Heart right ventricle (tissue), 16 donors: ENCODE measurements around the gene PPP1R27. TPM values are rescaled to one million over a fixed set of nuclear protein-coding genes. Genes with fewer than 3 reads are reported as not detected.

ENCODE experiments used
- ATAC-seq, 8 donors: fragments of 200-7000 bp; cut with Tn5 transposase; one replicate each; pipeline ENCODE4 v1.9.1; 2020; ENCODE audit warnings: mild to moderate bottlenecking in 8 of 8, moderate library complexity in 8 of 8, moderate number of reproducible peaks in 1 of 8
- DNase-seq, 2 donors: peaks; one replicate each; pipeline ENCODE4 v3.0.0-alpha.2; 2020
- H3K27ac ChIP-seq, 10 donors: fragments of 200-600 bp; sonication (generic) in 2 of 10; one replicate each; pipeline versions ENCODE4 v1.5.0 to v1.8.0; 2020 to 2022; ENCODE audit warnings: mild to moderate bottlenecking in 3 of 10
- H3K27me3 ChIP-seq, 7 donors: fragments of 200-600 bp; one replicate each; pipeline ENCODE4 v1.8.0; 2021 to 2022; ENCODE audit warnings: mild to moderate bottlenecking in 2 of 7
- H3K36me3 ChIP-seq, 9 donors: fragments of 200-600 bp; sonication (generic) in 1 of 9; one replicate each; pipeline versions ENCODE4 v1.5.0 to v1.8.0; 2020 to 2022; ENCODE audit warnings: mild to moderate bottlenecking in 2 of 9
- H3K4me1 ChIP-seq, 9 donors: fragments of 200-600 bp; sonication (generic) in 1 of 9; one replicate each; pipeline versions ENCODE4 v1.5.0 to v1.8.0; 2020 to 2022; ENCODE audit warnings: mild to moderate bottlenecking in 4 of 9
- H3K4me3 ChIP-seq, 10 donors: fragments of 200-600 bp; sonication (generic) in 2 of 10; one replicate each; pipeline versions ENCODE4 v1.5.0 to v1.8.0; 2020 to 2022; ENCODE audit warnings: mild to moderate bottlenecking in 7 of 10, moderate library complexity in 2 of 10
- H3K9me3 ChIP-seq, 11 donors: fragments of 200-600 bp in 10 of 11; sonication (generic) in 2 of 11; one replicate each; pipeline versions ENCODE4 v1.5.0 to v1.8.0; 2013 to 2022; ENCODE audit warnings: mild to moderate bottlenecking in 2 of 11, control low read depth in 1 of 11, moderate library complexity in 1 of 11
- CTCF ChIP-seq, 9 donors: fragments of 200-600 bp; sonication (generic) in 2 of 9; IDR thresholded peaks; one replicate each; pipeline versions ENCODE4 v1.5.0 to v1.8.0; 2021 to 2022; ENCODE audit warnings: antibody characterized with exemption in 9 of 9, mild to moderate bottlenecking in 5 of 9, moderate library complexity in 1 of 9
- WGBS, 2 donors: extraction: QIAGEN DNeasy Blood & Tissue Kit; methylation state at CpG; one replicate each; pipeline ENCODE4 v1.1.7; 2013; ENCODE audit warnings: inconsistent platforms in 1 of 2; 5-methylcytosine and 5-hydroxymethylcytosine counted together
- intact Hi-C, 10 donors: fragments of 100-400 bp; cut with DNase I; formaldehyde crosslinking; loops; one replicate each; pipeline versions ENCODE4 v1.11.1 to v1.14.2; 2022
- polyA plus RNA-seq, 2 donors: library from polyadenylated mRNA; stranded (reverse); fragments of 200-250 nt; gene quantifications; one replicate each; pipeline ENCODE4 v1.2.3, GENCODE V29; 2013
- total RNA-seq, 10 donors: library from RNA; stranded (reverse); fragmentation: NEBNext Ultra II Directional in 3 of 10; extraction: Animal tissue kit (Norgen Biotek cat#: 25700) in 3 of 10; gene quantifications; one replicate each; pipeline versions ENCODE4 v1.2.1 to v1.2.4, GENCODE V29; 2021 to 2023
- donor health status: Arrhythmogenic right ventricular cardiomyopathy.
- donor health status: ischemic (EF 13 %, LVEDD 7.1; RV severe dilation, severe dysfunction).
- donor health status: healthy with polysubstance abuse.
- donor health status: DM: no; HTN: yes; CAD: no.
- donor health status: DM: no; HTN: no; CAD: no.
- donor health status: ischemic (EF 25% LVEDD 6.9; RV normal size, moderate dysfunction).
- donor health status: ischemic (EF 25% LVEDD 5.7; RV mildly dilated, moderate dysfunction).
- donor health status: healthy.
- donor health status: DM: yes; HTN: yes; CAD: no.
- donor health status: Ischemic cardiomyopathy.
- donor health status: ischemic (EF 35%, LVEDD 5.7; RV mildly dilated, moderate dysfunction).
- donor health status: nonischemic (EF 11% LVEDD 7.7; RV severe dilation, severe dysfunction).
- donor health status: DM: yes; HTN: yes; CAD: no.
- donor health status: PGD.
- donor health status: ischemic (EF 29% LVEDD 5.4; RV normal size, mild dysfunction).
- donor health status: nonischemic (EF 23%, LVEDD 6.1; RV moderate dilation, normal function).

Gene PPP1R27
- total and polyA plus RNA-seq, 12 donors: 0.14 to 0.31 TPM; not detected in 10

- intact Hi-C loops: no loop called here
- TF ChIP-seq CTCF (IDR thresholded peaks at IDR 0.05): no peak
- no peak for ATAC-seq
- Histone ChIP-seq H3K27ac (no peak overlapping the region), H3K4me1 (peaks cover 0 to 6% (median 5%) of the 10 kb centered on the region in 9 donors), H3K4me3 (no peak overlapping the region), H3K27me3 (peaks cover 13 to 69% (median 55%) of the 10 kb centered on the region in 7 donors), H3K9me3 (no peaks in the 10 kb centered on the region), H3K36me3 (no peaks in the 10 kb centered on the region)
- 74 to 81% methylated on average over 7 of the region's 7 CpGs for WGBS, 2 donors
- no peak for DNase-seq
Measured at GRCh38 chr17:81809556-81809998, 25.3 kb downstream of the PPP1R27 start.

- TF ChIP-seq CTCF (IDR thresholded peaks at IDR 0.05): no peak
- Histone ChIP-seq H3K36me3 (no peaks in the 10 kb centered on the region), H3K27ac (no peak overlapping the region), H3K4me1 (peaks cover 0 to 10% (median 7%) of the 10 kb centered on the region in 9 donors), H3K4me3 (no peak overlapping the region), H3K9me3 (no peaks in the 10 kb centered on the region), H3K27me3 (peaks cover 19 to 74% (median 61%) of the 10 kb centered on the region in 7 donors)
- intact Hi-C loops: no loop called here
- WGBS, 2 donors: 74 to 79% methylated on average over 20 of the region's 20 CpGs
- no peak for ATAC-seq
- no peak for DNase-seq
Measured at GRCh38 chr17:81808778-81809555, 25.9 kb downstream of the PPP1R27 start.

- ATAC-seq: no peak
- TF ChIP-seq CTCF (IDR thresholded peaks at IDR 0.05): no peak
- peaks cover 0 to 18% (median 9%) of the 10 kb centered on the region in 9 donors for H3K4me1 ChIP-seq
- H3K27me3 ChIP-seq: peaks cover 29 to 82% (median 73%) of the 10 kb centered on the region in 7 donors
- H3K4me3 ChIP-seq: no peak overlapping the region
- intact Hi-C loops: no loop called here
- no peak overlapping the region for H3K27ac ChIP-seq
- 66 to 75% methylated on average over 13 of the region's 13 CpGs for WGBS, 2 donors
- DNase-seq: no peak
- no peaks in the 10 kb centered on the region for H3K9me3 ChIP-seq
- H3K36me3 ChIP-seq: no peaks in the 10 kb centered on the region
Measured at GRCh38 chr17:81807839-81808238, 27.0 kb downstream of the PPP1R27 start.

GRCh38 chr17:81807210-81807719 is 27.6 kb downstream of the PPP1R27 start:
- Histone ChIP-seq H3K27me3 (peaks cover 33 to 87% (median 77%) of the 10 kb centered on the region in 7 donors), H3K27ac (no peak overlapping the region), H3K4me3 (no peak overlapping the region), H3K36me3 (no peaks in the 10 kb centered on the region), H3K4me1 (peaks cover 0 to 18% (median 9%) of the 10 kb centered on the region in 9 donors), H3K9me3 (no peaks in the 10 kb centered on the region)
- DNase-seq (no peak), ATAC-seq (no peak)
- intact Hi-C loops: no loop called here
- TF ChIP-seq CTCF (IDR thresholded peaks at IDR 0.05): no peak
- 48 to 61% methylated on average over 18 of the region's 18 CpGs for WGBS, 2 donors
